Upper lobe of left lung (tissue), 6 donors: ENCODE data around the gene KRT13. TPM values are rescaled to one million over a fixed set of nuclear protein-coding genes. Genes with fewer than 3 reads are reported as not detected.

Experiments used
- ATAC-seq, 2 donors: fragments of 200-7000 bp; cut with Tn5 transposase; one replicate each; pipeline ENCODE4 v1.9.1; 2022; ENCODE audit warnings: mild to moderate bottlenecking in 2 of 2, moderate library complexity in 2 of 2; ENCODE audit not compliant: low FRiP score in 2 of 2
- DNase-seq, 2 donors: peaks; one replicate each; pipeline ENCODE4 v3.0.0-alpha.2; 2019 to 2020
- H3K27ac ChIP-seq, 4 donors: fragments of 200-600 bp; sonication (generic); one replicate each; pipeline ENCODE4 v1.5.1; 2016 to 2019
- H3K27me3 ChIP-seq, 4 donors: fragments of 200-600 bp; sonication (generic); one replicate each; pipeline ENCODE4 v1.5.1; 2017 to 2019
- H3K36me3 ChIP-seq, 4 donors: fragments of 200-600 bp; sonication (generic); one replicate each; pipeline ENCODE4 v1.5.1; 2016 to 2019
- H3K4me1 ChIP-seq, 4 donors: fragments of 200-600 bp; sonication (generic); one replicate each; pipeline ENCODE4 v1.5.1; 2018 to 2019
- H3K4me3 ChIP-seq, 4 donors: fragments of 200-600 bp; sonication (generic); one replicate each; pipeline ENCODE4 v1.5.1; 2017 to 2019; ENCODE audit warnings: mild to moderate bottlenecking in 2 of 4, moderate library complexity in 1 of 4
- H3K9me3 ChIP-seq, 4 donors: fragments of 200-600 bp; sonication (generic); one replicate each; pipeline ENCODE4 v1.5.1; 2018 to 2019
- CTCF ChIP-seq, 6 experiments: fragments of 450-650 bp in 4 of 6; fragments of 200-600 bp in 2 of 6; sonication (generic) in 2 of 6; IDR thresholded peaks; one replicate each; pipeline ENCODE4 v1.5.1; 2016 to 2019; ENCODE audit warnings: antibody characterized with exemption in 6 of 6
- EP300 ChIP-seq, 4 donors: sonication (generic); formaldehyde crosslinking; IDR thresholded peaks; one replicate each; pipeline ENCODE4 v1.5.1; 2017; ENCODE audit warnings: antibody characterized with exemption in 4 of 4, control low read depth in 2 of 4
- POLR2A ChIP-seq, 4 donors: fragments of 450-650 bp; IDR thresholded peaks; one replicate each; pipeline ENCODE4 v1.5.1; 2016 to 2017; ENCODE audit warnings: antibody characterized with exemption in 4 of 4, mild to moderate bottlenecking in 2 of 4
- POLR2AphosphoS5 ChIP-seq, 2 donors: sonication (generic); formaldehyde crosslinking; IDR thresholded peaks; one replicate each; pipeline ENCODE4 v1.5.1; 2017; ENCODE audit warnings: antibody characterized with exemption in 2 of 2
- WGBS, 2 donors: methylation state at CpG; one replicate each; pipeline ENCODE4 v1.1.5; 2017 to 2018; 5-methylcytosine and 5-hydroxymethylcytosine counted together
- small RNA-seq, 4 donors: library from RNA; depleted of rRNA; stranded (forward); fragments of <200 nt; gene quantifications; one replicate each; pipeline ENCODE3, GENCODE V24; 2016
- total RNA-seq, 6 donors: library from RNA; depleted of rRNA in 4 of 6; stranded (reverse); fragments of >200 nt in 4 of 6; gene quantifications; one replicate each; pipeline versions ENCODE4 v1.1.0 to v1.2.1, GENCODE V29; 2016 to 2021
- donor health status: DM: no; HTN: no; CAD: no; lungs with moderate emphysema.
- donor health status: DM: no; HTN: yes; CAD: no; lungs with severe emphysema.

KRT13 gene
- total RNA-seq, 6 donors from 2014 or later: 1.0 to 12.1 (median 7.2) TPM

GRCh38 chr17:41456204-41456603, 49.2 kb downstream of the KRT13 start:
- Histone ChIP-seq H3K4me1 (no peaks in the 10 kb centered on the region), H3K4me3 (no peak overlapping the region), H3K9me3 (no peaks in the 10 kb centered on the region), H3K27ac (no peak overlapping the region), H3K27me3 (no peaks in the 10 kb centered on the region), H3K36me3 (no peaks in the 10 kb centered on the region)
- 80 to 86% methylated on average over 2 to 3 of the region's 3 CpGs for WGBS, 2 donors
- TF ChIP-seq POLR2A (IDR thresholded peaks at IDR 0.05): no peak
- DNase-seq: no peak
- no peak for ATAC-seq

- TF ChIP-seq POLR2AphosphoS5 (IDR thresholded peaks at IDR 0.05): no peak
- no peak for TF ChIP-seq CTCF (IDR thresholded peaks at IDR 0.05)
- no peak for TF ChIP-seq POLR2A (IDR thresholded peaks at IDR 0.05)
- DNase-seq (no peak), ATAC-seq (no peak)
- Histone ChIP-seq H3K9me3 (no peaks in the 10 kb centered on the region), H3K27me3 (no peaks in the 10 kb centered on the region), H3K4me3 (no peak overlapping the region), H3K27ac (no peak overlapping the region), H3K4me1 (no peaks in the 10 kb centered on the region), H3K36me3 (no peaks in the 10 kb centered on the region)
- WGBS, 2 donors: 100% methylated on average over 1 of the region's 1 CpG
These were observed 50.2 kb downstream of the KRT13 start for GRCh38 chr17:41455236-41455635.

GRCh38 chr17:41453066-41453465, 52.3 kb downstream of the KRT13 start:
- H3K36me3 ChIP-seq: no peaks in the 10 kb centered on the region
- 89 to 90% methylated on average over 3 of the region's 3 CpGs for WGBS, 2 donors
- H3K27ac ChIP-seq: no peak overlapping the region
- ATAC-seq: no peak
- H3K4me3 ChIP-seq: no peak overlapping the region
- no peaks in the 10 kb centered on the region for H3K4me1 ChIP-seq
- TF ChIP-seq POLR2A (IDR thresholded peaks at IDR 0.05): no peak
- TF ChIP-seq POLR2AphosphoS5 (IDR thresholded peaks at IDR 0.05): no peak
- TF ChIP-seq EP300 (IDR thresholded peaks at IDR 0.05): no peak
- no peak for TF ChIP-seq CTCF (IDR thresholded peaks at IDR 0.05)
- H3K27me3 ChIP-seq: no peaks in the 10 kb centered on the region
- no peak for DNase-seq
- H3K9me3 ChIP-seq: no peaks in the 10 kb centered on the region

GRCh38 chr17:41452281-41452680, 53.1 kb downstream of the KRT13 start:
- no peaks in the 10 kb centered on the region for H3K9me3 ChIP-seq
- H3K4me3 ChIP-seq: no peak overlapping the region
- TF ChIP-seq EP300 (IDR thresholded peaks at IDR 0.05) (no peak), CTCF (IDR thresholded peaks at IDR 0.05) (no peak), POLR2AphosphoS5 (IDR thresholded peaks at IDR 0.05) (no peak), POLR2A (IDR thresholded peaks at IDR 0.05) (no peak)
- ATAC-seq: no peak
- WGBS, 2 donors: 39 to 47% methylated on average over 4 of the region's 4 CpGs
- no peaks in the 10 kb centered on the region for H3K27me3 ChIP-seq
- H3K36me3 ChIP-seq: no peaks in the 10 kb centered on the region
- no peak overlapping the region for H3K27ac ChIP-seq
- DNase-seq: no peak
- no peaks in the 10 kb centered on the region for H3K4me1 ChIP-seq

- no peak overlapping the region for H3K27ac ChIP-seq
- TF ChIP-seq CTCF (IDR thresholded peaks at IDR 0.05) (no peak), POLR2AphosphoS5 (IDR thresholded peaks at IDR 0.05) (no peak), EP300 (IDR thresholded peaks at IDR 0.05) (no peak)
- H3K4me1 ChIP-seq: no peaks in the 10 kb centered on the region
- no peak overlapping the region for H3K4me3 ChIP-seq
- no peaks in the 10 kb centered on the region for H3K36me3 ChIP-seq
- no peaks in the 10 kb centered on the region for H3K27me3 ChIP-seq
- ATAC-seq (no peak), DNase-seq (no peak)
- 78 to 83% methylated on average over 2 of the region's 2 CpGs for WGBS, 2 donors
- no peaks in the 10 kb centered on the region for H3K9me3 ChIP-seq
These were observed 54.2 kb downstream of the KRT13 start for GRCh38 chr17:41451154-41451728.

Small RNAs within 50 kb of the gene (small RNA-seq; reads per million reads assigned to genes)
- 0 to 0.44 (median 0.07) reads per million in 4 donors for gene RNU2-32P

Other genes with a start within 250 kb of the KRT13 start
- gene KRTAP9-6, start 240.2 kb downstream of the KRT13 start, total RNA-seq: not detected
- not detected for gene KRTAP9-7, start 229.9 kb downstream of the KRT13 start, total RNA-seq
- not detected for gene KRTAP29-1, start 202.8 kb downstream of the KRT13 start, total RNA-seq
- gene KRTAP16-1, start 196.3 kb downstream of the KRT13 start, total RNA-seq: not detected
- gene KRTAP17-1, start 189.9 kb downstream of the KRT13 start, total RNA-seq: not detected
- gene KRT33A, start 154.8 kb downstream of the KRT13 start, total RNA-seq: not detected
- gene KRT33B, start 135.8 kb downstream of the KRT13 start, total RNA-seq: not detected
- gene KRT34, start 123.3 kb downstream of the KRT13 start, total RNA-seq: not detected
- gene KRT31, start 108.0 kb downstream of the KRT13 start, total RNA-seq: not detected
- not detected for gene KRT37, start 81.0 kb downstream of the KRT13 start, total RNA-seq
- not detected for gene KRT38, start 64.6 kb downstream of the KRT13 start, total RNA-seq
- gene KRT32, start 38.2 kb downstream of the KRT13 start, total RNA-seq: not detected
- gene KRT35, start 24.5 kb downstream of the KRT13 start, total RNA-seq: not detected
- not detected for gene KRT36, start 15.7 kb downstream of the KRT13 start, total RNA-seq
- gene KRT15, start 13.3 kb upstream of the KRT13 start, total RNA-seq: 10 to 100 TPM; 10.5 to 57.9 (median 19.2) TPM
- gene KRT19, start 22.7 kb upstream of the KRT13 start, total RNA-seq: 1,000 to 10,000 TPM in 1 of 6 donors, 100 to 1,000 TPM in 5; 235 to 1,101 (median 666) TPM
- not detected for gene KRT9, start 66.4 kb upstream of the KRT13 start, total RNA-seq
- not detected for gene KRT14, start 81.3 kb upstream of the KRT13 start, total RNA-seq
- gene KRT16, start 107.2 kb upstream of the KRT13 start, total RNA-seq: not detected
- 10 to 100 TPM in 4 of 6 donors, 1 to 10 TPM in 1, under 1 TPM in 1; 0.78 to 33.3 (median 18.0) TPM for gene KRT17, start 119.0 kb upstream of the KRT13 start, total RNA-seq
- gene EIF1, start 183.3 kb upstream of the KRT13 start, total RNA-seq: 100 to 1,000 TPM; 109 to 998 (median 405) TPM
- gene GAST, start 206.7 kb upstream of the KRT13 start, total RNA-seq: not detected
- 1 to 10 TPM in 1 of 6 donors, under 1 TPM in 3, not detected in 2; 0.14 to 1.0 (median 0.59) TPM for gene HAP1, start 229.0 kb upstream of the KRT13 start, total RNA-seq